OCI-LY7 (cell line): ENCODE results near the gene ATP1A2. TPM values are rescaled to one million over a fixed set of nuclear protein-coding genes. Genes with fewer than 3 reads are reported as not detected.

Source experiments
- BruUV-seq: library from RNA; stranded (reverse); fragments of 400-500 nt; replicated peaks from 2 replicates; lab custom pipeline; 2021; lab: Mats Ljungman, UMichigan
- CTCF ChIA-PET: fragments of 300-600 bp; sonication (Branson Sonifier 250); formaldehyde crosslinking; loops from one replicate; lab custom pipeline; 2022; ENCODE audit warnings: antibody characterized with exemption; ENCODE audit not compliant: unreplicated experiment; lab: Charles Lee
- POLR2A ChIA-PET: fragments of 300-600 bp; sonication (Branson Sonifier 250); formaldehyde crosslinking; loops from one replicate; lab custom pipeline; 2022; ENCODE audit warnings: antibody characterized with exemption; lab: Charles Lee
- DNase-seq: peaks from one replicate; pipeline ENCODE4 v3.0.0-alpha.2; 2015; ENCODE audit warnings: low spot score
- H2AFZ ChIP-seq: fragments of 200-600 bp; sonication (generic), shearing (Covaris generic); 2 replicates; pipeline ENCODE4 v1.6.1; 2014; ENCODE audit warnings: mild to moderate bottlenecking, antibody characterized with exemption, low read length, moderate library complexity
- H3K27ac ChIP-seq: fragments of 200-600 bp; sonication (generic); 2 replicates; pipeline ENCODE4 v1.5.1; 2014; ENCODE audit warnings: mixed run types, low read depth, mild to moderate bottlenecking, moderate library complexity, low read length, inconsistent platforms; ENCODE audit not compliant: poor library complexity, severe bottlenecking
- H3K36me3 ChIP-seq: fragments of 200-600 bp; sonication (generic); 2 replicates; pipeline ENCODE4 v1.6.1; 2014; ENCODE audit warnings: mild to moderate bottlenecking, antibody characterized with exemption, low read length, moderate library complexity, mixed read lengths; ENCODE audit not compliant: insufficient read depth
- H3K4me1 ChIP-seq: fragments of 200-600 bp; sonication (generic); 2 replicates; pipeline ENCODE4 v1.5.1; 2014; ENCODE audit warnings: mild to moderate bottlenecking, low read length; ENCODE audit not compliant: insufficient read depth, poor library complexity, severe bottlenecking
- H3K4me2 ChIP-seq: fragments of 200-600 bp; sonication (generic); 2 replicates; pipeline ENCODE4 v1.6.1; 2014; ENCODE audit warnings: mild to moderate bottlenecking, low read length
- H3K4me3 ChIP-seq: fragments of 200-600 bp; sonication (generic); 2 replicates; pipeline ENCODE4 v1.5.1; 2014; ENCODE audit warnings: mild to moderate bottlenecking, low read depth, low read length; ENCODE audit not compliant: poor library complexity, severe bottlenecking
- H3K79me2 ChIP-seq: fragments of 200-600 bp; sonication (generic); 2 replicates; pipeline ENCODE4 v1.6.1; 2016; ENCODE audit warnings: low read depth, mild to moderate bottlenecking, low read length, moderate library complexity, mixed read lengths; ENCODE audit not compliant: insufficient read depth
- H3K9me2 ChIP-seq: fragments of 200-600 bp; sonication (generic); 2 replicates; pipeline ENCODE4 v1.6.1; 2016; ENCODE audit warnings: mild to moderate bottlenecking, low read length, mixed read lengths; ENCODE audit not compliant: insufficient read depth
- H3K9me3 ChIP-seq: fragments of 200-600 bp; sonication (generic); 2 replicates; pipeline ENCODE4 v1.6.1; 2014; ENCODE audit warnings: mild to moderate bottlenecking, mixed run types, low read length, mixed read lengths
- H4K20me1 ChIP-seq: fragments of 200-600 bp; sonication (generic); 2 replicates; pipeline ENCODE4 v1.6.1; 2014; ENCODE audit warnings: mild to moderate bottlenecking, antibody characterized with exemption, low read length, moderate library complexity, mixed read lengths; ENCODE audit not compliant: insufficient read depth
- EZH2phosphoT487 ChIP-seq: fragments of 200-600 bp; sonication (generic); IDR thresholded peaks from 2 replicates; pipeline ENCODE4 v1.6.1; 2018; ENCODE audit warnings: low read depth, borderline replicate concordance, mild to moderate bottlenecking, mixed run types, antibody characterized with exemption, low read length, moderate library complexity, mixed read lengths
- intact Hi-C: fragments of 100-400 bp; cut with micrococcal nuclease; formaldehyde crosslinking; loops from one replicate; pipeline ENCODE4 v1.10.0; 2022; ENCODE audit not compliant: unreplicated experiment
- total RNA-seq, 2 experiments: library from RNA; depleted of rRNA in 1 of 2; stranded (reverse); fragments of >200 nt in 1 of 2; shearing (Covaris generic) in 1 of 2; gene quantifications; 2 replicates each; pipeline ENCODE4 v1.2.3, GENCODE V29; 2014 to 2022
- TF ChIP-seq, protein P1 (sequence below): fragments of 200-600 bp; sonication (generic); conservative IDR thresholded peaks from 2 replicates; pipeline ENCODE4 v1.5.1; 2014; ENCODE audit warnings: mild to moderate bottlenecking, antibody characterized with exemption, low read length, moderate library complexity, mixed read lengths

The ATP1A2 gene
- total RNA-seq, 2 experiments from 2014 or later, result not detected

DNA sequence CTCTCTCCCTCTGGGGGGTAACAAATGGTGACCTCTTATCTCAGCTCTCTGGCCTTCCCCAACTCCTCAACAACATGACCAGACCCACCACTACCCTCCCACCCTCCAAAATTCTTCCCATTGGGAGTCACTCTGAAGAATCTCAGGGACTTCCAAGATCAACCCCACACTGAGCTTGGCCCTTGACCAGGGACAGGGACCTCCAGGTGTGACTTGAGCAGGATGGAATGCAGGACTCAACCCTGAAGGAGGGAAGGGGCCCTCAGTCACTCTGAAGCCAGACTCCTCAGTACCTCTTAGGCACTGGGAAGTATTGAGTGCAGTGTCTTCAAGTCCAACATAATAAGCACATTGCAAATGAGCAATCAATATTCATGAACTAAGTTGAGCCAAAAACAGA, 76.7 kb downstream of the ATP1A2 start:
- intact Hi-C loops, result no loop called here
- Histone ChIP-seq H2AFZ (no peak overlapping the region), H3K4me2 (no peak overlapping the region), H3K27ac (no peak overlapping the region), H3K9me2 (no peaks in the 10 kb centered on the region), H3K4me1 (peaks cover 7% of the 10 kb centered on the region), H3K36me3 (no peaks in the 10 kb centered on the region), H4K20me1 (no peaks in the 10 kb centered on the region), H3K9me3 (no peaks in the 10 kb centered on the region), H3K4me3 (no peak overlapping the region), H3K79me2 (no peaks in the 10 kb centered on the region)
- ChIA-PET POLR2A (interaction anchor here (1.2 to 2.2 kb wide), 3 partner anchors 12 to 184 kb away, joined by 3 to 9 read pairs (median 7); no protein-coding TSS in a partner anchor), CTCF (interaction anchor here (1.6 to 1.7 kb wide), 2 partner anchors 59 to 99 kb away, joined by 6 to 12 read pairs; no protein-coding TSS in a partner anchor)
- TF ChIP-seq, protein P1, sequence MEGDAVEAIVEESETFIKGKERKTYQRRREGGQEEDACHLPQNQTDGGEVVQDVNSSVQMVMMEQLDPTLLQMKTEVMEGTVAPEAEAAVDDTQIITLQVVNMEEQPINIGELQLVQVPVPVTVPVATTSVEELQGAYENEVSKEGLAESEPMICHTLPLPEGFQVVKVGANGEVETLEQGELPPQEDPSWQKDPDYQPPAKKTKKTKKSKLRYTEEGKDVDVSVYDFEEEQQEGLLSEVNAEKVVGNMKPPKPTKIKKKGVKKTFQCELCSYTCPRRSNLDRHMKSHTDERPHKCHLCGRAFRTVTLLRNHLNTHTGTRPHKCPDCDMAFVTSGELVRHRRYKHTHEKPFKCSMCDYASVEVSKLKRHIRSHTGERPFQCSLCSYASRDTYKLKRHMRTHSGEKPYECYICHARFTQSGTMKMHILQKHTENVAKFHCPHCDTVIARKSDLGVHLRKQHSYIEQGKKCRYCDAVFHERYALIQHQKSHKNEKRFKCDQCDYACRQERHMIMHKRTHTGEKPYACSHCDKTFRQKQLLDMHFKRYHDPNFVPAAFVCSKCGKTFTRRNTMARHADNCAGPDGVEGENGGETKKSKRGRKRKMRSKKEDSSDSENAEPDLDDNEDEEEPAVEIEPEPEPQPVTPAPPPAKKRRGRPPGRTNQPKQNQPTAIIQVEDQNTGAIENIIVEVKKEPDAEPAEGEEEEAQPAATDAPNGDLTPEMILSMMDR, result no peak
- no peak for TF ChIP-seq EZH2phosphoT487
- no peak for DNase-seq
- BruUV-seq, result no TSS peak

Other genes with a start within 250 kb of the ATP1A2 start
- 0.57 TPM in 1 of 2 replicates, not detected in the other for gene CFAP45, start 215.6 kb upstream of the ATP1A2 start, total RNA-seq (2014; rRNA removed; shearing (Covaris generic))
- 0.63 and 0.85 TPM in 2 replicates for gene CFAP45, start 215.6 kb upstream of the ATP1A2 start, total RNA-seq (2022)
- 193 and 260 TPM in 2 replicates for gene TAGLN2, start 190.3 kb upstream of the ATP1A2 start, total RNA-seq (2014; rRNA removed; shearing (Covaris generic))
- 195 and 215 TPM in 2 replicates for gene TAGLN2, start 190.3 kb upstream of the ATP1A2 start, total RNA-seq (2022)
- gene IGSF9, start 170.1 kb upstream of the ATP1A2 start, total RNA-seq (2014; rRNA removed; shearing (Covaris generic)), result not detected in 2 replicates
- gene IGSF9, start 170.1 kb upstream of the ATP1A2 start, total RNA-seq (2022), result not detected in 2 replicates
- gene SLAMF9, start 161.5 kb upstream of the ATP1A2 start, total RNA-seq (2014; rRNA removed; shearing (Covaris generic)), result not detected in 2 replicates
- gene SLAMF9, start 161.5 kb upstream of the ATP1A2 start, total RNA-seq (2022), result not detected in 2 replicates
- 4.1 and 4.2 TPM in 2 replicates for gene PIGM, start 83.8 kb upstream of the ATP1A2 start, total RNA-seq (2014; rRNA removed; shearing (Covaris generic))
- 4.9 and 5.1 TPM in 2 replicates for gene PIGM, start 83.8 kb upstream of the ATP1A2 start, total RNA-seq (2022)
- gene KCNJ10, start 45.6 kb upstream of the ATP1A2 start, total RNA-seq (2014; rRNA removed; shearing (Covaris generic)), result 0.33 TPM in 1 of 2 replicates, not detected in the other
- 0.15 and 0.29 TPM in 2 replicates for gene KCNJ10, start 45.6 kb upstream of the ATP1A2 start, total RNA-seq (2022)
- gene KCNJ9, start 34.2 kb upstream of the ATP1A2 start, total RNA-seq (2014; rRNA removed; shearing (Covaris generic)), result not detected in 2 replicates
- gene KCNJ9, start 34.2 kb upstream of the ATP1A2 start, total RNA-seq (2022), result not detected in 2 replicates
- gene IGSF8, start 17.1 kb upstream of the ATP1A2 start, total RNA-seq (2014; rRNA removed; shearing (Covaris generic)), result 18.7 and 19.9 TPM in 2 replicates
- gene IGSF8, start 17.1 kb upstream of the ATP1A2 start, total RNA-seq (2022), result 24.4 and 28.7 TPM in 2 replicates
- gene ATP1A4, start 35.8 kb downstream of the ATP1A2 start, total RNA-seq (2014; rRNA removed; shearing (Covaris generic)), result not detected in 2 replicates
- gene ATP1A4, start 35.8 kb downstream of the ATP1A2 start, total RNA-seq (2022), result not detected in 2 replicates
- not detected in 2 replicates for gene CASQ1, start 74.8 kb downstream of the ATP1A2 start, total RNA-seq (2014; rRNA removed; shearing (Covaris generic))
- not detected in 2 replicates for gene CASQ1, start 74.8 kb downstream of the ATP1A2 start, total RNA-seq (2022)
- gene PEA15, start 89.6 kb downstream of the ATP1A2 start, total RNA-seq (2014; rRNA removed; shearing (Covaris generic)), result 20.7 and 22.3 TPM in 2 replicates
- gene PEA15, start 89.6 kb downstream of the ATP1A2 start, total RNA-seq (2022), result 25.7 and 30.5 TPM in 2 replicates
- 102 and 118 TPM in 2 replicates for gene DCAF8, start 146.8 kb downstream of the ATP1A2 start, total RNA-seq (2014; rRNA removed; shearing (Covaris generic))
- 139 and 141 TPM in 2 replicates for gene DCAF8, start 146.8 kb downstream of the ATP1A2 start, total RNA-seq (2022)
- 32.6 and 34.7 TPM in 2 replicates for gene PEX19, start 169.4 kb downstream of the ATP1A2 start, total RNA-seq (2014; rRNA removed; shearing (Covaris generic))
- 47.3 and 53.9 TPM in 2 replicates for gene PEX19, start 169.4 kb downstream of the ATP1A2 start, total RNA-seq (2022)
- 74.2 and 93.0 TPM in 2 replicates for gene COPA, start 227.5 kb downstream of the ATP1A2 start, total RNA-seq (2014; rRNA removed; shearing (Covaris generic))
- gene COPA, start 227.5 kb downstream of the ATP1A2 start, total RNA-seq (2022), result 138 and 147 TPM in 2 replicates
- gene NCSTN, start 227.6 kb downstream of the ATP1A2 start, total RNA-seq (2014; rRNA removed; shearing (Covaris generic)), result 32.0 and 44.8 TPM in 2 replicates
- 55.5 and 60.7 TPM in 2 replicates for gene NCSTN, start 227.6 kb downstream of the ATP1A2 start, total RNA-seq (2022)